Activated T-cell treated with anti-CD3 and anti-CD28 coated beads for 24 hours (primary cell): Measurements from ENCODE around the gene DLGAP4.
"Not testable (repeated sequence)": the region's sequence is repeated elsewhere in the genome, so short reads cannot be mapped to it uniquely, and the experiment has no call there.

Experiments used
- DNase-seq: peaks from one replicate; pipeline ENCODE4 v3.0.0-alpha.2; 2020; ENCODE audit warnings: low read depth

The DLGAP4 gene

GRCh38 chr20:36499723-36500501 lies 193.8 kb downstream of the DLGAP4 start:
- DNase-seq: no peak

- DNase-seq: no peak
These were observed 195.3 kb downstream of the DLGAP4 start for GRCh38 chr20:36501367-36502006.

GRCh38 chr20:36504295-36504694 lies 198.2 kb downstream of the DLGAP4 start:
- DNase-seq: no peak

- no peak for DNase-seq
These were observed 200.1 kb downstream of the DLGAP4 start for GRCh38 chr20:36506253-36506652.

- no peak for DNase-seq
These were observed 201.6 kb downstream of the DLGAP4 start for GRCh38 chr20:36507746-36508145.

GRCh38 chr20:36519012-36519719 lies 213.0 kb downstream of the DLGAP4 start:
- DNase-seq: no peak

GRCh38 chr20:36519944-36520343 lies 213.8 kb downstream of the DLGAP4 start:
- no peak for DNase-seq

- no peak for DNase-seq
These were observed 215.4 kb downstream of the DLGAP4 start for GRCh38 chr20:36521526-36521925.

GRCh38 chr20:36522412-36522811 lies 216.3 kb downstream of the DLGAP4 start:
- not testable (repeated sequence) for DNase-seq

- no peak for DNase-seq
These were observed 217.2 kb downstream of the DLGAP4 start for GRCh38 chr20:36523341-36523740.

- DNase-seq: no peak
These were observed 219.7 kb downstream of the DLGAP4 start for GRCh38 chr20:36525620-36526365.

GRCh38 chr20:36526521-36527011 lies 220.4 kb downstream of the DLGAP4 start:
- no peak for DNase-seq

GRCh38 chr20:36527331-36528125 lies 221.4 kb downstream of the DLGAP4 start:
- no peak for DNase-seq

GRCh38 chr20:36528176-36528874 lies 222.2 kb downstream of the DLGAP4 start:
- DNase-seq: no peak

- no peak for DNase-seq
These were observed 222.8 kb downstream of the DLGAP4 start for GRCh38 chr20:36528875-36529417.

- DNase-seq: no peak
These were observed 226.2 kb downstream of the DLGAP4 start for GRCh38 chr20:36532388-36532787.

- DNase-seq: no peak
These were observed 226.7 kb downstream of the DLGAP4 start for GRCh38 chr20:36532822-36533221.

GRCh38 chr20:36538026-36538722 lies 232.0 kb downstream of the DLGAP4 start:
- no peak for DNase-seq

GRCh38 chr20:36540551-36541211 lies 234.5 kb downstream of the DLGAP4 start:
- no peak for DNase-seq
